ENCODE data around the gene EVA1A. TPM values are rescaled to one million over a fixed set of nuclear protein-coding genes. Genes with fewer than 3 reads are reported as not detected.

Gene EVA1A
- total RNA-seq, 1 experiment from 2014 or later, result 9.7 TPM

DNA sequence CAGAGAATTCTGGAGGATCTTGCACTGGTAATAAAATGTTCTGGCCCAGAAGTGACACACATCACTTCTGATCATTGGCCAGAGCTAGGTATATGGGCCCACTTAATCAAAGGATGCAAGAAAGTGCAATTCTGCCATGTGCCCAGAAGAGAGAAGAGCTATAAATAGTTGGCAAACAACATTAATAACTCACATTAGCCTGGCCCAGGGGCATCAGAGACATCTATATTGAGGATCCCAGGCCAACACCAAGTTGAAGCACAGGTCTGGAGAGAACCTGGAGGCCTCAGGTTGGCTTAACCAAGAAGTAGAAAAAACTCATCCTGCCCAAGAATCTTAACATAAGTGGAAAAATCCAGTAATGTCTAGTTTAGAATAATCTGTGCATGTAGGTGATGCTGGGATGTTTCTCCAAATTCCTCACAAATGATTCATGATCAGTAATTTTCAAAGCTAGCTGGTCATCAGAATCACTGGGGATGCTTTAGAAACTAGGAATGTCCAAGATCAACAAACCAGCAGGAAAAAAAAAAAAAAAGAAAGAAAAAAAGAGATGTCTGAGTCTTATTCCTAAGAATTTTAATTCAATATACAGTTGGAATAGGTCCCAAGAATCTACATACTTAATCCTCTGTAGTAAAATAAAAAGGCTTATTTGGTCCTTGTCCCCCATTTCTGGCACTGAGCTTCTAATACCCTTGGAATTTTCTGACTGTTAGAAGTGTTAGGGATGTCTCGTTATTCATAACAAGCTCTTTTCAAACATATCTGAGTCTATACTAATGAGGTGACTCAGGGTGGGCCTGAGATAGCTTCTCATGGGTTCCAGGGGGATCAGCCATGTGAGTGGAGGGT is 35.0 kb upstream of the EVA1A start:
- no peak for DNase-seq (ENCODE audit: low read depth, low spot score)
- in situ Hi-C loops (cut with HindIII; ENCODE audit: low pct_unique_long_range_greater_than_20kb, low sequenced_read_pairs), result no loop called here

DNA sequence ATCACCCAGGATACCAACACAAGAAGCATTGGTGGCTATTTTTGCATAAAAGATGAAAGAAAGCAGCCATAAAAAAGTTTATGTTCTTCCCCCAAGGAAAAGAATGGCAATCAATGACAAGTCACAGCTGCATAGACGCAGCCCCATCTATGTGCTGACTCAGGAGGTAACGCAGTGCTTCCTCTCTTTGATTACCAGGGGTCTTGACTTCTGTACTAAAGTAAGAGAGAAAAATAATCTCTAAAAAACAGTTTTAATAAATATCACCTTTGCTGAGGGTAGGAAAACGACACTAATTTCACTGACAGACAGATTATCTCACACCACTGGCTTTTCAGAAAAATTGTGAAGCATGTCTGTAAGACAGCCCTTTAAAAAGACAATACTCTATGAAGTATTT is 33.9 kb upstream of the EVA1A start:
- no peak for DNase-seq (ENCODE audit: low read depth, low spot score)
- in situ Hi-C loops (cut with HindIII; ENCODE audit: low pct_unique_long_range_greater_than_20kb, low sequenced_read_pairs), result no loop called here

DNA sequence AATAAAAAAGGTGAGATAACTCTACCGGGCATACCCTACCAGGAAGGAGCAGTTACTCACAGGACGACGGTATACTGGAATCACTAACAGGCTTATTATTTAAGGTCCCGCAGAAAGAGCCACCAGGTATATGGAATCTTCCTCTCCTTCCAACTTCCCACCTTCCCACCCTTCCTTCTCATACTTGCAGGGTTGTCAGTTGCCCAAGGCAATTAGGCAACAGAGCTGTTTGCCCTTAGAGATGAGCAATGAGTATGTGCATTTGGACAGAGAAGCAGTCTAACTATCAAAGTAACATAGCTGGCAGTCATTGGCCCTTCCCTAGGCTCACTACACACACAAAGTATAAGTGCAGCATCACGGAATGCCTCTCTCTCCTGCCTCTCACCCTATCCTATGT is 32.1 kb upstream of the EVA1A start:
- in situ Hi-C loops (cut with HindIII; ENCODE audit: low pct_unique_long_range_greater_than_20kb, low sequenced_read_pairs), result no loop called here
- no peak for DNase-seq (ENCODE audit: low read depth, low spot score)

DNA sequence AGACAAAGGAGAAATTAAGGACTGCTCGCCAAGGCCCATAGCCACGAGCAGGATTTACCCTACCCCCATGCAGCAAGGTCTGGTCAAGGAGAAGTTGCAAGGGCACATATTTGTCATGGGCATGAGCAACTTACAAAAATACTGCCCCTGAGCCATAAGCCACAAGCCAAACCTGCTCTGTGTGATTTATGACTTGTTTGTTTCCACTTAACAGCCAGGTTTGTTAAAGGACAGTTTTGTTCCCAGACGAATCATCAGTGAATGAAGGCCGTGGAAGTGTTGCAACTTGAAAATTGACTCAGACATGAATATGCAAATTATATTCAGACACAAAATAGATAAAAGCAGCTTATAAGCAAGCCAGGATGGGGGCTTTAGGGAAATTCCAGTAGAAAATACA is 31.3 kb upstream of the EVA1A start:
- in situ Hi-C loops (cut with HindIII; ENCODE audit: low pct_unique_long_range_greater_than_20kb, low sequenced_read_pairs), result no loop called here
- DNase-seq (ENCODE audit: low read depth, low spot score), result no peak

DNA sequence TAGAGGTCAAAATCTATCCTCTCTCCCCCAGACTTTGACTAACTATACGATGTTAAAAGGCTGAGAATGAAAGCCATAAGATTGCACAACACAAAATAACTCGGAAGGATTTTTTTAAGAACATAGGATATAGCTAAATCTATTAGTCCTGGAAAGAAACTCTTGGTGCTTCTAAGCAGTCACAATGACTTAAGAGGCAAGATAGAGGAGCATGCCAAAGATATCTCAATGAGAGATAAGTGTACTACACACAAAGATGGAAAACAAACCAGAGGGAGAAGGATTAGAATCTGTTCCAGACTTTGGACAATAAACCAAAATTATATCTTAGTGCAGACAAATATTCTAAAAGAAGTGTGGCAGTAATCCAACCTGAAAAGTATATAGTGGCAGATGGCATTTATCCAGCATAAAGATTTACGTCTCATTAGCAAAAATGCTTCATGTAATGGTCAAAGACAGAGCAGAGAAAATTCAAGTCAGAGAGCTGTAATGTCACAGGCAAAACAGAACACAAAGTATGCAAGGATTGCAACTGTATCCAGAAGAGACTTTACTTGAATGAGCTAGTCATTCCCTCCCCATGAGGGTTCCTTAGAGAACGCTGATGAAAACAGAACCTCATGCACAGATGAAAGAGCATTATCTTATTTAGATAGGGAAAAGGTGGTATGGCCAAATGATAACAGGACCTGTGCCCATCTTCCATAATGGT is 28.8 kb upstream of the EVA1A start:
- in situ Hi-C loops (cut with HindIII; ENCODE audit: low pct_unique_long_range_greater_than_20kb, low sequenced_read_pairs), result no loop called here
- DNase-seq (ENCODE audit: low read depth, low spot score), result no peak

DNA sequence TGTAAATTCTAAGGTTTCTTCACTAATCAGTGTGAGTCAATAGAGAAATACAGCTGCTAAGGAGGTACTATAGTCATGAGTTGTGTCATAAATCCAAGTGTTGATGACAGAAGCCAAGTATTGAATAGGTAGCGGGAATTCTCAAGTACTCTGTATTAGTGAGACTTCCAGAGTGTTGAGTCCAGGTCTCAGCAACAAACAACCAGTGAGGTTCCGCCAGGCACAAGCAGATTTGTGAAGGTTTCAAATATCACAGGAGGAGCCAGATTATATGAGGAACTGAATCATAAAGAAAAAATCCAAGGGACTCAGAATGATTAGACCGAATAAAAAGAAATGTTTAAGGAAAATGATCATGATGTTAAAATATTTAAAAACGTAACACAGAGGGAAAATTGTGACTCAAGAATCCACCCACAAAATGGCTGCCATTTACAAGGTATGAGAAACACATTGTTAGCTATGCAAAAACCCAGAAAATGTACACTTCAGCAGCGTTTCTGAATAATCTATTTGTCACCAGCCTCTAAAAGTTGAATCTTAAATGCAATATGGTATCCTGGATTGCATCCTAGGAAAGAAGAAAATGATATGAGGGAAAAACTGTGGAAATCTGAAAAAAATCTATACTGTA is 27.3 kb upstream of the EVA1A start:
- in situ Hi-C loops (cut with HindIII; ENCODE audit: low pct_unique_long_range_greater_than_20kb, low sequenced_read_pairs), result no loop called here
- no peak for DNase-seq (ENCODE audit: low read depth, low spot score)

DNA sequence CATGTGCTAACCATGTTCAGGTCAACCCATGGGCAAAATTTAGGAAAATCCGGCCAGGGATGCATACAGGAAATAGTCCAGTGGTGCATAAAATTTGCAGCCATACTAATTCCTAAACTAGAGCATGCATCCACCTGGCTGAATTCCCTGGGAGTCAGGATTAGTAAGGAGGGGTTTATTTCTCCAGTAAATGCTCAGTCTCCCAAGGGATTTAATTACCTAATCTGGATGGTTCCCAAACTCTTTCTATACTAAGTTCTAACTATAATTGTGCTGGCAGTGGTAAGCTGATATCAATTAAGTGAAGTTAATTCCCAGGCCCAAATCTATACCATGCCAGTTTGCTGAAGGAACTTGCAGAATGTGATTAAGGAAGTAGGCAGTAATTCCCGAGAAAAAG is 26.2 kb upstream of the EVA1A start:
- in situ Hi-C loops (cut with HindIII; ENCODE audit: low pct_unique_long_range_greater_than_20kb, low sequenced_read_pairs), result no loop called here
- DNase-seq (ENCODE audit: low read depth, low spot score), result no peak

DNA sequence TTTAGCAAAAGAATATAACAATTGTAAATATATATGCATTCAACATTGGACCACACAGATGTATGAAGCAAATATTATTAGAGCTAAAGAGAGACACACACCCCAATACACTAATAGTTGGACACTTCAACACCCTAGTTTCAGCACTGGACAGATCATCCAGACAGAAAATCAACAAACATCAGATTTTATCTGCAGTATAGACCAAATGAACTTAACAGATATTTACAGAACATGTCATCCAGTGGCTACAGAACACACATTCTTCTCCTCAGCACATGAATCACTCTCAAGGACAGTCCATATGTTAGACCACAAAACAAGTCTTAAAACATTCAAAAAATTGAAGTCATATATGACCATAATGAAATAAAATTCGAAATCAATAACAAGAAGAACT is 22.1 kb upstream of the EVA1A start:
- in situ Hi-C loops (cut with HindIII; ENCODE audit: low pct_unique_long_range_greater_than_20kb, low sequenced_read_pairs), result no loop called here
- no peak for DNase-seq (ENCODE audit: low read depth, low spot score)

DNA sequence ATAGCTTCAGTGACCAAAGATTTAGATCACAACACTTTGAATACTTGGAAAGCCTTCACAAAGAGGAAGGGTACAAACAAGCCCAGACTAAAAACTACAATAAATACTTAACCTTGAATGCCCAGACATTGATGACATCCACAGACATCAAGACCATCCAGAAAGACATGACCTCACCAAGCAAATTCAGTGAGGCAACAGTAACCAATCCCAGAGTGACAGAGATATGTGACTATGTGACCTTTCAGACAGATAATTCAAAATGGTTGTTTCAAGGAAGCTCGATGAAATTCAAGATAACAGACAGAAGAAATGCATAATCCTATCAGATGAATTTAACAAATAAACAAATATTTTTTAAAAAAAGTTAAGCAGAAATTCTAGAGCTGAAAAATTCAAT is 19.9 kb upstream of the EVA1A start:
- in situ Hi-C loops (cut with HindIII; ENCODE audit: low pct_unique_long_range_greater_than_20kb, low sequenced_read_pairs), result no loop called here

DNA sequence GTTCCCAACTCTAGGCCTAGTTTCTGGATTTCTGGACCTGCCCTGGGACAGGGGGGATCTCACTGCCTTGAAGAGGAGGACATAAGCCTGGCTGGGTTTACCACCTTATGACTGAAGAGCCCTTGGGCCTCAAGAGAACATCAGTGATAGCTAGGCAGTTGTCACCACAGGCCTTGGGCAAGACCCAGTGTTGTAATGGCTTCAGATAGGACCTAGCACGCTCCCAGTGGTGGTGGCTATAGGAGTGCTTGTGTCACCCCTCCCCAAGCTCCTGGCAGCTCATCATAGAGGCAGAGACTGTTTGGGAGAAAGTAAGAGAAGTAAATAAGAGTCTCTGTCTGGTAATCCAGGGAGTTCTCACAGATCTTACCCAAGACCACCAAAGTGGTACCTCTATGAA is 19.4 kb upstream of the EVA1A start:
- no peak for DNase-seq (ENCODE audit: low read depth, low spot score)
- in situ Hi-C loops (cut with HindIII; ENCODE audit: low pct_unique_long_range_greater_than_20kb, low sequenced_read_pairs), result no loop called here

More for the DNA sequence above, 19.9 kb upstream of the EVA1A start:
- no peak for DNase-seq (ENCODE audit: low read depth, low spot score)

DNA sequence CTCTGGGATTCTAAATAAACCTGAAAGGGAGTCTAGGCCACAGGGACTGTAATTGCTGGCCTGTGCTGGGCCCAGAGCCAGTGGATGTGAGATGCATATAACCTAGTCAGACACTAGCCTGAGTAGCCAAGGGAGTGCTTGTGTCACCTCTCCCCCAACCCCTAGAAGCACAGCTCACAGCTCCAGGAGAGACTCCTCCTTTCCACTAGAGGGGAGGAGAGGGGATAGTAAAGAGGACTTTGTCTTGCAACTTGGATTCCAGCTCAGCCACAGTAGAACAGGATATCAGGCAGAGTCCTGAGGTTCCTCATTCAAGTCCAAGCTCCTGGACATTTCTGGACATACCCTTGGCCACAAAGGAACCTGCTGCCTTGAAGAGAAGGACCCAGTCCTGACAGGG is 18.4 kb upstream of the EVA1A start:
- DNase-seq (ENCODE audit: low read depth, low spot score), result no peak

DNA sequence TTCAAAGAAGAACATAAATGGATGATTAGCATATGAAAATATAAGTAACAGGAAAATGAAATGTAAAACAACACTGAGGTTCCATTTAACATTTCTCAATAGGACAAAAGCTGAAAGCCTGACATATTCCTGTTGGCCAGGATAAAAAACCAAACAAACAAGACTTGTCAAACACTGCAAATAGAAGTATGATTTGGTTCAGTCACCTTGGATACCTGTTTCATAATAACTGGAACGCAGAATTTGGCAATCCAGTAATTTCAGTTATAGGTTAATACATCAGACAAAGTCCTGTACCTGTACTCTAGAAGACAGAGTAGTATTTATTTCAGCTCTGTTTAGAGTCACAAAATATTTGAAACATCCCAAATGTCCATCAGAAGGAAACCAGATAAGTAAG is 16.5 kb upstream of the EVA1A start:
- in situ Hi-C loops (cut with HindIII; ENCODE audit: low pct_unique_long_range_greater_than_20kb, low sequenced_read_pairs), result no loop called here
- no peak for DNase-seq (ENCODE audit: low read depth, low spot score)

More for the DNA sequence above, 18.4 kb upstream of the EVA1A start:
- in situ Hi-C loops (cut with HindIII; ENCODE audit: low pct_unique_long_range_greater_than_20kb, low sequenced_read_pairs), result no loop called here

DNA sequence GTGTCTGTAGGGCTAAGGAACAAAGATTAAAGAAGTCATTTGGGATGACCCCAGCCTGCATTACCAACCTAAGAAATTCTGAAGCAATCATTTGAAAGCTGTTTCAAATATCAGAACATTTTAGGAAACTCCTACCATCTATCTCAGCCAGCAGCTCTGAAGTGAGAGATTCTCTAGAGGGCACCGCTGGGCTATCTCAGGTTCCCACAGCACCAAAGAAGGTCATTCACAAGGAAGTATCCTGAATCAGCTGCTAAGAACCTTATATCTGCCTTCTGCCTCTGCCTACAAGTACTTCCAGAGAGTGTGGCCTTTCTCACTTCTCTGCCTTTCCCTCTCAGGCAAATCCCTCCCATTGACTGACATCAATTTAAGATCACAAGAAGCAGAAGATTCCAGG is 13.4 kb upstream of the EVA1A start:
- in situ Hi-C loops (cut with HindIII; ENCODE audit: low pct_unique_long_range_greater_than_20kb, low sequenced_read_pairs), result no loop called here
- no peak for DNase-seq (ENCODE audit: low read depth, low spot score)

DNA sequence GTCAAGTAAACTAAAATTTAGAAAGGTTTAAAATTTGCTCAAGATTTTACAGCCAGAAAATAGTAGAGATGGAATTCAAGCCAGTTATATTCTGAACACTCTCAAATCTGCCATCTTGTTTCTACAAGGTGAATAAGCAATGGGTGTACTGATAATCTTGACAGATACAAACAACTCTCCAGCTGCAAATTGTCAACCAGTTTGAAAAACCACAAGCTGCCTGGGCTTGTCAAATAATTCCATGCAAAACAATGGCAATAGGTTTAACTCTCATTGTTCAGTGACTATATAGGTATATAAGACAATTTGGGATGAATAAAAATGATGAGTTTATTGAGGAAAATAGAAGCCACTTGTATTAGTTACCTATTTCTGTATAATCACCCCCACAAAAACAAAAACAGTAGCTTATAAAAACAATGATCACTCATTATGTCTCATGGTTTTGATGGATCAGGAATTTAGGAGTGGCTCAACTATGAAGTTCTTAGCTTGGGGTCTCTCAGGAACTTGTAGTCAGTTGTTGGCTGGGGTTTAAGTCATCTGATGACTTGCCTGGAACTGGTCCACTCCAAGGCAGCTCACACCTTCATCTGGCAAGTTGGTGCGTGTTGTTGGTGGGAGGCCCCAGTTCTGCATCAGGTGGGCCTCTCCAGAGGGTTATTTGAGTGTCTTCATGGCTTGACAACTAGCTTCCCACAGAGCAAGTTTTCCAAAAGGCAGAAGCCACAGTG is 12.6 kb upstream of the EVA1A start:
- in situ Hi-C loops (cut with HindIII; ENCODE audit: low pct_unique_long_range_greater_than_20kb, low sequenced_read_pairs), result no loop called here

DNA sequence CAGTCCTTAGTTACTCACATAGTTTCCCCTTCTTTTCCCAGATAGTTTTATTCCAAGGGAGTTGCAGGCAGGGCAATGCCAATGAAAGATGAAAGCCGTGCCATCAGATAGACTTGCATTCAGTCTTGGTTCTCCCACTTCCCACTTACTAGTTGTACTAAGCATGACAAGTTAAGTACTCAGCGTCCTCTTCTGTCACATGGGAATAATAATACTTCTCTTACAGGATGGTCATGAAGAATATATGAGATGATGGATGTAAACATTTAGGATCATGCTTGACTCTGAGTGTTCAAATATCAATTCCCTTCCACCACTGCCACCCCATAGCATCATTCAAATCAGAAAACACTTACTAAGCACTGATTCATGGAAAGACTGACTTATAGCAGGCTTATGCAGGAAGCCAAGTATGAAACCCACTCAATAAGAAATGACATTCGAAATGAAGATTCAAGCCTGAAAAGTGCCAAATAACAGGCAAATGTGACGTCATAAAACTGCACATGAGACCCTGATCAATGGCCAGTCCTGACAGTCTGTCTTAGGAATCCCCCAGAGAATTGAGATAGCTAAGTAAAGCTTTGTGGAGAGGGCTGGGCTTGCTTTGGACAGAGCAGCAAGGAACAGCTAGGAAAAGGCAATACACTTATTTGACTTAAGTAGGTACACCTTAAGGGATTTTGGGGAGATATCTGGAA is 11.1 kb upstream of the EVA1A start:
- DNase-seq (ENCODE audit: low read depth, low spot score), result no peak
- in situ Hi-C loops (cut with HindIII; ENCODE audit: low pct_unique_long_range_greater_than_20kb, low sequenced_read_pairs), result no loop called here

More for the DNA sequence above, 12.6 kb upstream of the EVA1A start:
- DNase-seq (ENCODE audit: low read depth, low spot score), result no peak

DNA sequence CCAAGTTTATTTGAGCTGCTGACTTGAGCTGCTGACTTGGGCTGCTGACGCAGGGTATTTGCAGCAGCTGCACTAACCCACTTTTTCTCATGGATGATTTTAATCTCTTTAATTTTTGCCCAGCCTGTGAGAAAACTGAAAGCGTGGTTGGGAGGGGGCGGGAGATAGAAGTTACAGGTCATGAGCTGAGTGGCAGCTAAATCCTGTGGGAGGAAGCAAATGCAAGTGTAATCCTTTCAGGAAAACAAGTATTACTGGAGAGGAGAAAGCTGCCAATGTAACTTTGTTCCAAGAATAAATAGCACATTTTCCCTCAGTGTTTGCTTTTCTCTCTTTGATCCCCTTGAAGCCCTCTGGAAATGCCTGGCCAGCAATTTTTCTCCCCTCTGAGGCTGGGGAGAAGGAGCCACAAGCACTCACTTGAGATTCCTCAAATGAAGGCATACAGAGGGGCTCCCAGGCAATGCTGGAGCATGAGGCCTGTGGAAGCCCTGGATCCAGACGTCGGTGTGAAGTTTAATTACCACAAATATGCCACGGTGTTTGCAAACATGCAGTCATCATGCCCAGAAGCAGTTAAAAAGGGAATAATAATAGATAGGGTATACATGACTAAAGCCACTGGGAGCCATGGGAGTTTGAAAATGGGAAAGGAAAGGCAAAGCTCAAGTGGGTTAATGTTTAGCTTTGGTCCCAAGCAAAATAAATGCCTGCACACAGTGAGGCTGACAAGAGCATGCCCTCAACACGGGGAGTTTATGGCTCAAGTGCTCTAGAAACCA is 10.4 kb upstream of the EVA1A start:
- DNase-seq (ENCODE audit: low read depth, low spot score), result no peak
- in situ Hi-C loops (cut with HindIII; ENCODE audit: low pct_unique_long_range_greater_than_20kb, low sequenced_read_pairs), result no loop called here

Measured in SK-MEL-5 (cell line).